ENCODE results near the gene ARPC3. TPM values are rescaled to one million over a fixed set of nuclear protein-coding genes. Genes with fewer than 3 reads are reported as not detected.
"Not testable (repeated sequence)": the region's sequence is repeated elsewhere in the genome, so short reads cannot be mapped to it uniquely, and the experiment has no call there.

The ARPC3 gene
- total RNA-seq, 2 donors from 2014 or later: 48.5 to 101 TPM

DNA sequence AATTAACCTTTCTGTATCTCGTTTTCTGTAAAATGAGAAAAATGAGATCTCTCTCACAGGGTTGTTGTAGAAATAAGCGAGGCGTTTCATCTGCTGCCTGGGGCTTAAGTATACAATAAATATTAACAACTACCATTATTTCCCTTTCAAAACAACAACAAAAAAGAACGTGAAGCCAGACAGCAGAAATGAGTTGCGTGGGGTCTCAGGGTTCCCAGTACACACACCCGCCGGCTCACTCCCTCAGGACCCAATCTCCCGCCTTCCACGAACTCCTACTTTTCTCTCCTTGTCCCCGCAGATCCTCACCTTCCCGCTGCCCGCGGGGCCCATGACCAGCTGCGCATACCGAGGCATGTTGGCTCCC is 17.7 kb upstream of the ARPC3 start:
- H3K9me3 ChIP-seq: no peaks in the 10 kb centered on the region
- no peak for ATAC-seq
- H3K27ac ChIP-seq: peak overlapping the region; percentile 40 to 91 (median 75)
- 1% methylated on average over 15 of the region's 15 CpGs for WGBS, 2 donors
- intact Hi-C loops (cut with DNase I): no loop called here
- TF ChIP-seq POLR2A (IDR thresholded peaks at IDR 0.05): peak; percentile 78 to 96 (median 96)
- TF ChIP-seq, protein P1, sequence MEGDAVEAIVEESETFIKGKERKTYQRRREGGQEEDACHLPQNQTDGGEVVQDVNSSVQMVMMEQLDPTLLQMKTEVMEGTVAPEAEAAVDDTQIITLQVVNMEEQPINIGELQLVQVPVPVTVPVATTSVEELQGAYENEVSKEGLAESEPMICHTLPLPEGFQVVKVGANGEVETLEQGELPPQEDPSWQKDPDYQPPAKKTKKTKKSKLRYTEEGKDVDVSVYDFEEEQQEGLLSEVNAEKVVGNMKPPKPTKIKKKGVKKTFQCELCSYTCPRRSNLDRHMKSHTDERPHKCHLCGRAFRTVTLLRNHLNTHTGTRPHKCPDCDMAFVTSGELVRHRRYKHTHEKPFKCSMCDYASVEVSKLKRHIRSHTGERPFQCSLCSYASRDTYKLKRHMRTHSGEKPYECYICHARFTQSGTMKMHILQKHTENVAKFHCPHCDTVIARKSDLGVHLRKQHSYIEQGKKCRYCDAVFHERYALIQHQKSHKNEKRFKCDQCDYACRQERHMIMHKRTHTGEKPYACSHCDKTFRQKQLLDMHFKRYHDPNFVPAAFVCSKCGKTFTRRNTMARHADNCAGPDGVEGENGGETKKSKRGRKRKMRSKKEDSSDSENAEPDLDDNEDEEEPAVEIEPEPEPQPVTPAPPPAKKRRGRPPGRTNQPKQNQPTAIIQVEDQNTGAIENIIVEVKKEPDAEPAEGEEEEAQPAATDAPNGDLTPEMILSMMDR (IDR thresholded peaks at IDR 0.05): no peak
- H3K27me3 ChIP-seq: no peaks in the 10 kb centered on the region
- H3K36me3 ChIP-seq (replicated peaks in 1 of 2; ENCODE audit: insufficient read depth in 1 of 2, low read depth in 2 of 2): peaks cover 0 to 6% of the 10 kb centered on the region in 2 donors
- peak overlapping the region; percentile 33 to 56 for H3K4me3 ChIP-seq
- DNase-seq: no peak
- peaks cover 25% of the 10 kb centered on the region for H3K4me1 ChIP-seq

DNA sequence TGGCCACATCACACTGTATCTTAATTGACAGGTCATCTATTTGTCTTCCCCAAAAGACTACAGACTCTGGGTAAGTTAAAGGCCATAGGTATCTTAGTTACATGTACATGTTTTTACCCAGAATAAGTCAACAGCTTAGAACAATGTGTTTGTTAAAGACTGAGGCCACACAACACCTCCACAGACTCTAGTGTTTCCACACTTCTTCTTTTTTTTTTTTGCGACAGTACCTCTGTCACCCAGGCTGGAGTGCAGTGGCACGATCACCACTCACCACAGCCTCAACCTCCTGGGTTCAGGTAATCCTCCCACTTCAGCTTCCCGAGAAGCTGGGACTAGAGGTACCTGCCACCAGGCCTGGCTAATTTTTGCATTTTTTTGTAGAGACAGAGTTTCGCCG is 16.7 kb upstream of the ARPC3 start:
- 46 to 54% methylated on average over 5 of the region's 5 CpGs for WGBS, 2 donors
- Histone ChIP-seq H3K4me3 (no peak overlapping the region), H3K27me3 (no peaks in the 10 kb centered on the region), H3K4me1 (peaks cover 25% of the 10 kb centered on the region), H3K9me3 (no peaks in the 10 kb centered on the region), H3K27ac (no peak overlapping the region), H3K36me3 (replicated peaks in 1 of 2; ENCODE audit: insufficient read depth in 1 of 2, low read depth in 2 of 2) (peaks cover 0 to 6% of the 10 kb centered on the region in 2 donors)
- intact Hi-C loops (cut with DNase I): no loop called here
- TF ChIP-seq POLR2A (IDR thresholded peaks at IDR 0.05): no peak
- TF ChIP-seq, protein P1 (IDR thresholded peaks at IDR 0.05): no peak
- DNase-seq: no peak
- ATAC-seq: no peak

DNA sequence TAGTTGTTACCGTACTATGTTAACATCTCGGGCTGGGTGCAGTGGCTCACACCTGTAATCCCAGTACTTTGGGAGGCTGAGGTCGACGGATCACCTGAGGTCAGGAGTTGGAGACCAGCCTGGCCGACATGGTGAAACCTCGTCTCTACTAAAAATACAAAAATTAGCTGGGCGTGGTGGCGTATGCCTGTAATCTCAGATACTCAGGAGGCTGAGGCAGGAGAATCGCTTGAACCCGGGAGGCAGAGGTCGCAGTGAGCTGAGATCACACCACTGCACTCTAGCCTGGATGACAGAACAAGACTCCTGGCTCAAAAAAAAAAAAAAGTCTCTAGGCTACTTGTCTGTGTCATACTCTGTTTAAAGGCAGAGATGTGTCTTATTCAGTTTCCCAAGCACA is 15.6 kb upstream of the ARPC3 start:
- H3K4me3 ChIP-seq; ATAC-seq; H3K36me3 ChIP-seq (replicated peaks in 1 of 2; ENCODE audit: insufficient read depth in 1 of 2, low read depth in 2 of 2); H3K27me3 ChIP-seq; H3K27ac ChIP-seq; intact Hi-C loops (cut with DNase I); DNase-seq; H3K9me3 ChIP-seq: not testable (repeated sequence)
- peaks cover 25% of the 10 kb centered on the region for H3K4me1 ChIP-seq
- 84 to 85% methylated on average over 11 of the region's 11 CpGs for WGBS, 2 donors

DNA sequence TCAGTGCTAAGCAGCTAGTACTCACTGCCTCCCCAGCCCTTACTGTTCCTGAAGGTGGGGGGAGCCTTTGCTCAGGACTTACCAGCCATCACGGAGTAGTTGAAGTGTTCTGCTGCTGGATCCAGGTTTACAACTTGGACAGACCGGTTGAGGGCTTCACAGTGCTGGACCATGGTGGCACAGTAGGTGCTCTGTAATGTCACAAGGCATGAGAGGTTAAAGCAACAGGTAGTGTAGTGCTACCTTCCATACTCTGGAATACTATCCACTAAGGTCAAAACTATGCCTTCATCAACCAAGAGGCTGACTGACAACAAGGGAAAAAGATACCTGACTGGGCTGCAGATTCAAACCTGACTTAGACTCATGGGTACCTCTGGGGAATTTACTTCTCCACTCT is 14.9 kb upstream of the ARPC3 start:
- Histone ChIP-seq H3K27me3 (no peaks in the 10 kb centered on the region), H3K4me3 (no peak overlapping the region), H3K36me3 (replicated peaks in 1 of 2; ENCODE audit: insufficient read depth in 1 of 2, low read depth in 2 of 2) (peaks cover 0 to 7% of the 10 kb centered on the region in 2 donors), H3K4me1 (peaks cover 25% of the 10 kb centered on the region), H3K27ac (no peak overlapping the region), H3K9me3 (no peaks in the 10 kb centered on the region)
- TF ChIP-seq, protein P1 (IDR thresholded peaks at IDR 0.05): no peak
- WGBS, 2 donors: 84 to 100% methylated on average over 1 to 2 of the region's 2 CpGs
- intact Hi-C loops (cut with DNase I): no loop called here
- DNase-seq: no peak
- ATAC-seq: no peak

DNA sequence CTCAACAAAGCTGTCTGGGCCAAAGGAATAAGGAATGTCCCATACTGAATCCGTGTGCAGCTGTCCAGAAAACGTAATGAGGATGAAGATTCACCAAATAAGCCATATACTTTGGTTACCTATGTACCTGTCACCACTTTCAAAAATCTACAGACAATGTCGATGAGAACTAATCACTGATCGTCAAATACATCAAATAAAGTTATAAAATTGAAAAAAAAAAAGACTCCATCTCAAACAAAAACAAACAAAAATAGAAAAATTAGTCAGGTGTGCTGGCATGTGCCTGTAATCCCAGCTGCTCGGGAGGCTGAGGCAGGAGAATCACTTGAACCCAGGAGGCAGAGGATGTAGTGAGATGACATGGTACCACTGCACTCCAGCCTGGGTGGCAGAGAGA is 11.1 kb upstream of the ARPC3 start:
- H3K36me3 ChIP-seq (replicated peaks in 1 of 2; ENCODE audit: insufficient read depth in 1 of 2, low read depth in 2 of 2): peaks cover 0 to 11% of the 10 kb centered on the region in 2 donors
- H3K4me3 ChIP-seq; intact Hi-C loops (cut with DNase I); H3K4me1 ChIP-seq; H3K9me3 ChIP-seq; H3K27ac ChIP-seq; H3K27me3 ChIP-seq; DNase-seq; ATAC-seq: not testable (repeated sequence)
- 86 to 87% methylated on average over 5 of the region's 5 CpGs for WGBS, 2 donors

DNA sequence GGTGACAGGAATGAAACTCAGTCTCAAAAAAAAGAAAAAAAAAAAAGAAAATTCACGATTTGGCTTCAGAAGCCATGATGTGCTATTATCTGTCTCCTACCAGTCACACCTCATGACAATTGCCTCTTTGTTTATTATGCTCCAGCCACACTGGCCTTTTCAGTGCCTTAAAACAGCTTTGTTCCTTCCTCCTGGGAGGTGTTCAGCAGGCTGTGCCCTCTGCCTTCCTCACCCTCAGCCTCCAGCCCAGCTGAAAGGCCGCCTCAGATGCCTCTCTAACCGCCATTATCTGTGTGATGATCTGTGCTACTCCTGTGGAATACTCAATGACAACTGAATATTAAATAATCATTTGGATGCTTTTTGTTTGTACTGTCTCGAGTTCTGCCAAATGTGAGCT is 8.6 kb upstream of the ARPC3 start:
- H3K36me3 ChIP-seq (replicated peaks in 1 of 2; ENCODE audit: insufficient read depth in 1 of 2, low read depth in 2 of 2): peaks cover 0 to 5% of the 10 kb centered on the region in 2 donors
- H3K27ac ChIP-seq: no peak overlapping the region
- TF ChIP-seq POLR2A (IDR thresholded peaks at IDR 0.05): no peak
- TF ChIP-seq, protein P1 (IDR thresholded peaks at IDR 0.05): no peak
- H3K9me3 ChIP-seq: no peaks in the 10 kb centered on the region
- H3K4me1 ChIP-seq: no peaks in the 10 kb centered on the region
- intact Hi-C loops (cut with DNase I): no loop called here
- H3K4me3 ChIP-seq: no peak overlapping the region
- no peaks in the 10 kb centered on the region for H3K27me3 ChIP-seq
- ATAC-seq: no peak
- DNase-seq: peak in 1 of 4 donors; percentile 1
- 86 to 89% methylated on average over 4 of the region's 4 CpGs for WGBS, 2 donors

Measured in body of pancreas (tissue), 4 donors.